Measurements from ENCODE around the gene SLC13A2. TPM values are rescaled to one million over a fixed set of nuclear protein-coding genes. Genes with fewer than 3 reads are reported as not detected.

The SLC13A2 gene
- total and polyA plus RNA-seq, 2 of the 4 experiments (the other 2 are of a cell fraction): not detected

DNA sequence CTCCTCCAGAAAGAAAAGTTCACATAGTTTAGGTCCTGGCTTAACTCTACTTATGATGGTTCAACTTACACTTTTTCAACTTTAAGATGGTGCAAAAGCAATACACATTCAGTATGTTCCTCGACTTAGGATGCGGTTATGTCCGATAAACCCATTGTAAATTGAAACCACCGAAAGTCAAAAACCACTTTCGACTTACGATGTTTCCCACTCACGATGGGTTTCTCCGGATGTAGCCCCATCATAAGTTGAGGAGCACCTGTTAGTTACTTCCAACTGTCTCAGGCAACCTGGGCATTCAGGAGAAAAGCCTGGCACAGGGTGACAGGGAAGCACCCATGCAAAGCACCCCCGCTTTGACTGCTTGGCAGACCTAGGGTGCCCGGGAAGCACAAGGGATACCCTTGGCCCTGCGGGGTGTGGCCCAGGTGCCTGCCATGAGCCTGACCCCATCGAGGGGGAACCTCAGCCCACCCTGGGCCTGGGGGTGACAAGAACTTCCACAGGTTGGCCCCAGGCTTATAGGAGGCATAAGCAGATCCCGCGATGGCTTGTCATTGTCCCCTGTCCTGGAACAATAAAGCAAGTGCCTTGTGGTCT, 65.0 kb downstream of the SLC13A2 start:
- no TSS peak for BruUV-seq (replicated peaks)
- H3K27me3 ChIP-seq (ENCODE audit: control insufficient read depth, insufficient read depth, low read length): peaks cover 23% of the 10 kb centered on the region
- POLR2A ChIA-PET (ENCODE audit: unreplicated experiment): no interaction called here
- in situ Hi-C loops (cut with MboI; ENCODE audit: low sequenced_read_pairs) (loop anchor here (5.0 kb wide), 1 partner anchor 41 kb away; no protein-coding TSS in a partner anchor), dilution Hi-C loops (cut with HindIII; ENCODE audit: low sequenced_read_pairs, unreplicated experiment) (no loop called here), intact Hi-C loops (cut with micrococcal nuclease) (no loop called here)
- no peaks in the 10 kb centered on the region for H3K9me3 ChIP-seq (ENCODE audit: control insufficient read depth, insufficient read depth, low read length)
- 74% methylated on average over 10 of the region's 14 CpGs; no CpG with 5 or more reads in 1 of the 2 experiments for WGBS, 2 experiments (ENCODE audit: extremely low coverage in 2 of 2, insufficient read length in 1 of 2)
- CTCF ChIA-PET: no interaction called here
- peaks cover 2% of the 10 kb centered on the region; the same call in 1 of the 2 replicates for H3K9me1 ChIP-seq (ENCODE audit: insufficient read depth, low read length)
- H4K5ac ChIP-seq (ENCODE audit: low read depth, low read length): no peak overlapping the region
- no peak for ATAC-seq (ENCODE audit: low read depth)
- no peak overlapping the region for H3K4me3 ChIP-seq (ENCODE audit: insufficient read depth, low read depth, low read length)
- no peak for DNase-seq
- H2BK5ac ChIP-seq (ENCODE audit: low read depth, low read length, poor library complexity, severe bottlenecking): no peak overlapping the region
- H3K56ac ChIP-seq (ENCODE audit: extremely low read depth, insufficient read depth, low read length): no peak overlapping the region
- no peak overlapping the region for H3K14ac ChIP-seq (replicated peaks; ENCODE audit: low read depth, low read length)
- no peak overlapping the region for H4K8ac ChIP-seq (ENCODE audit: low read depth in 2 of 2, low read length in 2 of 2)
- no peaks in the 10 kb centered on the region for H3K36me3 ChIP-seq (ENCODE audit: control insufficient read depth, insufficient read depth, low read length)
- H2BK120ac ChIP-seq (ENCODE audit: low read depth, low read length): no peak overlapping the region
- no peaks in the 10 kb centered on the region for H3K4me1 ChIP-seq (ENCODE audit: control insufficient read depth, insufficient read depth, low read length)
- H3K4ac ChIP-seq (ENCODE audit: low read depth, low read length): no peak overlapping the region
- TF ChIP-seq, protein P1, sequence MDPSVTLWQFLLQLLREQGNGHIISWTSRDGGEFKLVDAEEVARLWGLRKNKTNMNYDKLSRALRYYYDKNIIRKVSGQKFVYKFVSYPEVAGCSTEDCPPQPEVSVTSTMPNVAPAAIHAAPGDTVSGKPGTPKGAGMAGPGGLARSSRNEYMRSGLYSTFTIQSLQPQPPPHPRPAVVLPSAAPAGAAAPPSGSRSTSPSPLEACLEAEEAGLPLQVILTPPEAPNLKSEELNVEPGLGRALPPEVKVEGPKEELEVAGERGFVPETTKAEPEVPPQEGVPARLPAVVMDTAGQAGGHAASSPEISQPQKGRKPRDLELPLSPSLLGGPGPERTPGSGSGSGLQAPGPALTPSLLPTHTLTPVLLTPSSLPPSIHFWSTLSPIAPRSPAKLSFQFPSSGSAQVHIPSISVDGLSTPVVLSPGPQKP (IDR thresholded peaks at IDR 0.05; ENCODE audit: borderline replicate concordance, low read depth, low read length): no peak
- TF ChIP-seq RAD21 (IDR thresholded peaks at IDR 0.05; ENCODE audit: low read length) (no peak), CHD1 (IDR thresholded peaks at IDR 0.05; ENCODE audit: low read depth, low read length) (no peak), RFX5 (IDR thresholded peaks at IDR 0.05; ENCODE audit: low read depth, low read length) (no peak)
- TF ChIP-seq, protein P2, sequence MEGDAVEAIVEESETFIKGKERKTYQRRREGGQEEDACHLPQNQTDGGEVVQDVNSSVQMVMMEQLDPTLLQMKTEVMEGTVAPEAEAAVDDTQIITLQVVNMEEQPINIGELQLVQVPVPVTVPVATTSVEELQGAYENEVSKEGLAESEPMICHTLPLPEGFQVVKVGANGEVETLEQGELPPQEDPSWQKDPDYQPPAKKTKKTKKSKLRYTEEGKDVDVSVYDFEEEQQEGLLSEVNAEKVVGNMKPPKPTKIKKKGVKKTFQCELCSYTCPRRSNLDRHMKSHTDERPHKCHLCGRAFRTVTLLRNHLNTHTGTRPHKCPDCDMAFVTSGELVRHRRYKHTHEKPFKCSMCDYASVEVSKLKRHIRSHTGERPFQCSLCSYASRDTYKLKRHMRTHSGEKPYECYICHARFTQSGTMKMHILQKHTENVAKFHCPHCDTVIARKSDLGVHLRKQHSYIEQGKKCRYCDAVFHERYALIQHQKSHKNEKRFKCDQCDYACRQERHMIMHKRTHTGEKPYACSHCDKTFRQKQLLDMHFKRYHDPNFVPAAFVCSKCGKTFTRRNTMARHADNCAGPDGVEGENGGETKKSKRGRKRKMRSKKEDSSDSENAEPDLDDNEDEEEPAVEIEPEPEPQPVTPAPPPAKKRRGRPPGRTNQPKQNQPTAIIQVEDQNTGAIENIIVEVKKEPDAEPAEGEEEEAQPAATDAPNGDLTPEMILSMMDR (conservative IDR thresholded peaks at IDR 0.05; ENCODE audit: low read depth, low read length): no peak
- H3K23ac ChIP-seq (ENCODE audit: low read depth, low read length): no peak overlapping the region
- no peak overlapping the region for H2BK15ac ChIP-seq (ENCODE audit: low read depth, low read length)
- H3K27ac ChIP-seq (ENCODE audit: insufficient read depth, low read length): no peak overlapping the region
- H4K91ac ChIP-seq (ENCODE audit: insufficient read depth, low read depth, low read length): no peak overlapping the region
- no peaks in the 10 kb centered on the region for H3K79me1 ChIP-seq (ENCODE audit: low read depth in 1 of 2, low read length in 2 of 2)
- H2AK5ac ChIP-seq (ENCODE audit: low read depth, low read length): no peak overlapping the region
- H2AK9ac ChIP-seq (replicated peaks; ENCODE audit: low read depth, low read length, poor library complexity): no peak overlapping the region
- H3K4me2 ChIP-seq (ENCODE audit: low read depth, low read length): no peak overlapping the region
- H4K20me1 ChIP-seq (ENCODE audit: insufficient read depth, low read length): no peaks in the 10 kb centered on the region
- H3K9ac ChIP-seq (ENCODE audit: low read depth, low read length): no peak overlapping the region
- no peak overlapping the region for H2BK20ac ChIP-seq (ENCODE audit: low read depth, low read length)
- H2AFZ ChIP-seq (replicated peaks; ENCODE audit: low read length, poor library complexity): no peak overlapping the region
- no peak overlapping the region for H3K18ac ChIP-seq (ENCODE audit: low read depth, low read length)
